ENCODE measurements around the gene TMPRSS4. TPM values are rescaled to one million over a fixed set of nuclear protein-coding genes. Genes with fewer than 3 reads are reported as not detected.

The TMPRSS4 gene
- total and polyA plus RNA-seq, 2 experiments from 2014 or later: 0.10 to 0.58 TPM

- no peak for TF ChIP-seq ETS1 (IDR thresholded peaks at IDR 0.05)
- no peak for TF ChIP-seq POLR2AphosphoS5 (IDR thresholded peaks at IDR 0.05; ENCODE audit: low read depth)
- TF ChIP-seq ZNF114 (CRISPR knock-in tag; IDR thresholded peaks at IDR 0.05): no peak
- no peak for TF ChIP-seq CREB1 (CRISPR knock-in tag; IDR thresholded peaks at IDR 0.05; ENCODE audit: low read depth)
- TF ChIP-seq CTCF (conservative IDR thresholded peaks at IDR 0.05; ENCODE audit: low read depth in 2 of 2): no peak
- no peak for TF ChIP-seq EZH2 (IDR thresholded peaks at IDR 0.05; ENCODE audit: low read depth, unreplicated experiment)
- TF ChIP-seq ZNF331 (CRISPR knock-in tag; IDR thresholded peaks at IDR 0.05; ENCODE audit: low read depth): no peak
- no peak for TF ChIP-seq REST (IDR thresholded peaks at IDR 0.05; ENCODE audit: unreplicated experiment)
- TF ChIP-seq NANOG (IDR thresholded peaks at IDR 0.05; ENCODE audit: borderline replicate concordance): no peak
- no peak for TF ChIP-seq STAT1 (IDR thresholded peaks at IDR 0.05; ENCODE audit: unreplicated experiment)
- TF ChIP-seq JUNB (IDR thresholded peaks at IDR 0.05; ENCODE audit: unreplicated experiment): no peak
Measured at GRCh38 chr11:118109231-118109630, 32.4 kb downstream of the TMPRSS4 start (continued).

- Histone ChIP-seq H3K79me2 (replicated peaks; ENCODE audit: insufficient read depth) (no peaks in the 10 kb centered on the region), H3K4me1 (ENCODE audit: insufficient read depth) (no peaks in the 10 kb centered on the region), H3K27ac (ENCODE audit: low read depth) (no peak overlapping the region), H3K27me3 (ENCODE audit: insufficient read depth) (no peaks in the 10 kb centered on the region), H3F3A (replicated peaks; ENCODE audit: low read depth) (no peaks in the 10 kb centered on the region), H2AFZ (no peak overlapping the region), H3K36me3 (ENCODE audit: insufficient read depth) (no peaks in the 10 kb centered on the region), H3K4me3 (no peak overlapping the region), H3K9me2 (ENCODE audit: insufficient read depth) (peaks cover 3% of the 10 kb centered on the region; the same call in 1 of the 2 replicates), H4K20me1 (replicated peaks; ENCODE audit: insufficient read depth) (no peaks in the 10 kb centered on the region), H3K4me2 (no peak overlapping the region)
- Mint-ChIP-seq H3K27ac (no peak overlapping the region), H3K36me3 (ENCODE audit: low read depth) (no peaks in the 10 kb centered on the region; the same call in 2 of the 3 replicates), H3K9me3 (no peaks in the 10 kb centered on the region), H3K4me1 (peaks cover 12% of the 10 kb centered on the region), H3K4me3 (no peak overlapping the region), H3K27me3 (ENCODE audit: insufficient read depth, low read depth, poor library complexity) (peaks cover 10% of the 10 kb centered on the region)
- ATAC-seq (no peak), DNase-seq (ENCODE audit: low spot score) (no peak)
- TF ChIP-seq ZNF114 (CRISPR knock-in tag; IDR thresholded peaks at IDR 0.05): no peak
- TF ChIP-seq EZH2phosphoT487 (IDR thresholded peaks at IDR 0.05; ENCODE audit: unreplicated experiment): no peak
- TF ChIP-seq ETS1 (IDR thresholded peaks at IDR 0.05): no peak
Measured at GRCh38 chr11:118111019-118111743, 34.3 kb downstream of the TMPRSS4 start.
